Stimulated activated CD4-positive, alpha-beta T cell treated with anti-CD3 and anti-CD28 coated beads, Interleukin-12 subunit alpha, Interleukin-12 subunit beta, amount 100 ng/mL, for 24 hours (primary cell): ENCODE data around the gene KDM4D.
"Not testable (repeated sequence)": the region's sequence is repeated elsewhere in the genome, so short reads cannot be mapped to it uniquely, and the experiment has no call there.

Experiments
- DNase-seq, 2 experiments: peaks; one replicate each; pipeline ENCODE4 v3.0.0-alpha.2; 2020; ENCODE audit warnings: low read depth in 2 of 2

Gene KDM4D

DNA sequence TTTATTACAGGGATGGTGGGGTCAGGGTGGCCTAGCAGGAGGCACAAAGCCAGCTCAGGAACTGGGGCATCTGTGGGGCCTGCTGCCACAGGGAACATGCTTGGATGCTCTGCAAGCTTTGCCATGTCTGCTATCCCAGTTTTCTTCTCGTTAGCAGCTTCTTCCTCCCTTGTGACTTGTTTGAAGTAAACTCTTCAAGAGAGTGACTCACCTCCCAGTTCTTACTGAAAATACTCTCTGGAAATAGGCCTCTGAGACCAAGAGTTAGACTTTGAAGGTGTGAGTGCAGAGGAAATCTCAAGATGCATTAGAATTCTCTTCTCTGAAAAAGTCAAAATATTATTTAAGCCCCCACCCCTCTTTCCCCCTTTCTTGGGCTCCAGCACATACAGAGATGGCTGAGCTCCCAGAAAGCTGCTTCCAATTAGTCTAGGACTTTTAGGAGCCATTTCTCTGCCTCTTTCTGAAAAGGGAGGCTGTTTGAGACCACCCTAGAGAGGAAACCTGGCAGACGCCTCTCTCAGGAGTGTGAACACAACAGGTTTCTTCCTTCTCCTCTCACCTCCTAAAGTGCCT, 15.3 kb upstream of the KDM4D start:
- DNase-seq: no peak

GRCh38 chr11:94959179-94959578, 14.3 kb upstream of the KDM4D start:
- DNase-seq: no peak

DNA sequence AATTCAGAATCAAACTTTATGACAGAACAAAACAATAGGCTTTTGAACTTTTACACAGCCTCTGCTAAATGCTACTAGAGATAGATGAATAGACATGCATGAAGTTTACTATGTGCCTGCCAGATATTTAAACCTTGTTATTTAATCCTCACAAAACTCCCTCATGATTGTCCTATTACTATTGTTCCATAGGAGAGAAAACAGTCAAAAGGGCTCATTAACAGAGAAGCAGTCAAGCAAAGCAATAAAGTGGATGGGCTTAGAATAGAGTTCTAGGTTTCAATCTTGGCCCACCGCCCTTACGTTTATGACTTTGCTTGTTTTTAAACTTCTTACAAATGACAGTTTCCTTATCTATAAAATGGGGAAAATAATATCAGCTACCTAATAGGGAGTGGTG, 13.0 kb upstream of the KDM4D start:
- DNase-seq: no peak

DNA sequence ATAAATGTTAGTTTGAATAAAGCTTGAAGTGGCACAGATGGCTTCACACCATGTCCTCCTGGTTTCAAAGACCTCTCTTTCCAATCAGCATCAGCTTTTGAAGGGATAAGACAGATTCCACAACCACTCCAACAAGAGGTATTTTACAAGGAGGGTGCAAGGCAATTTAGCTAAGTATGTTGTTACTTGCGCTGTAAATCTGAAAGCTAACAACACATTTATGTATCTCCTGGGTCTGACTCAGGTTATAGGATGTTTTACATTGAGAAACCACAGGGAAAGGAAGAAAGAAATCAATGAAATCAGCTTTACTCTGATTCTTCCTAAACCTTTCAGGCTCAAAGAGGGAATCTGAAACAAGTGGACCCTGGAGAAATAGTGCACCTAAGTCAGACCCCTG, 12.3 kb upstream of the KDM4D start:
- no peak for DNase-seq

DNA sequence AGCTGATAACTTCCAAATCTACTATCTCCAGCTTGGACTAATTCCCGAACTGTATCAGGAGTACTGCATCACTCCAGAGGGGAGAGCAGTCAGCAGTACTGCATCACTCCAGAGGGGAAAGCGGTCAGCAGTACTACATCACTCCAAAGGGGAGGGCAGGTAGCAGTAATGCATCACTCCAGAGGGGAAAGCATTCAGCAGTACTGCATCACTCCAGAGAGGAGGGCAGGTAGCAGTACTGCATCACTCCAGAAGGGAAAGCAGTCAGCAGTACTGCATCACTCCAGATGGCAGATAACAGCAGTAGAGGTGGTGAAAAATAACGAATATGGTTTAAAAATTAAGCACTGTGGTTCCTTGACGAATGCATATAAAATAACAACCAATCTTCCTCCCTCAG, 8.6 kb upstream of the KDM4D start:
- DNase-seq: no peak

DNA sequence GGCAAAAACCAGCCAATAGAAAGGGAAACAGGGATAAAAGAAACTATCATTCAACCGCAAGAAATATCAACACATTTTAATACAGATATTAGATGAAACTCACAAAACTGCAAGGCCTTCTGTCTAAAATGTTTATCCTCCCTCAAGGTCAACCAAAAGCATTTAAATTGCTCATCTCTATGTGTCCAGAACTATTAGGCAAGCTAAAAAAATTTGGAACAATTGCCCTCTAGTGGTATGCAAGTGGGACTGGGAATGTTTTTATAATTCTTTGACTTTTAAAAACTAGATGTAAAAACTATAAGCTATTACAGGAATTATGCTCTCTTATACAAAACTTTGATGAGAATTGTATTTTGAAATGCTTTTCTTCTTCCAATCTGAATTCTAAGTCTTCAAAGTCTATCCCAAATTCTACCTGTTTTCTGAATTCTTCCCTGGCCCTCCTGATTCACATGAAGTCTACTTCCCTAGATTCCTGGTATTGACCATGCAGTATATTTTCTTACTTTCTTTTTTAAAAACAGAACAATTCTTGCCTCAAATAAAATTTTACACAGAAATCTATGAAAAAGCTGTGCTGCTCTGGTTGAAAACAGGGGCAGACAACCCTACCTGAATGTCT, 5.1 kb upstream of the KDM4D start:
- no peak for DNase-seq

DNA sequence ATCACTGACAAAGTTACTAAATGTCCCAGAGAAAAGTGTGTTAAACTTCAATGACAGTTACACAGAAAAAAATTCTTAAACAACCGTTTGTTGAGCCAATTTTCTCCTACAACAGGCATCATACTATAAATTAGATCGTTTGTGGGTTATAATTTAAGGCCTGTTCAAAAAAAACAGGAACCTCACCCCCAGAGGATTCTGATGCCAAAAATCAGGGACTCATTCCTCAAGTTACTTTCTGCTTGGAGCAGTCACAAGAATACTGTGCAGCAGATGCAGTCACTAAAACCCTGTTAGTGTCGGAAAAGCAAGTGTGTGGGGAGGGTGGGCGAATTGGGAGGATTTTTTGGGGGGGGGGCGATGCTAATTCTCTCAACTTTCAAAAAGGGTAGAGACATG, 810 bp upstream of the KDM4D start:
- no peak for DNase-seq

DNA sequence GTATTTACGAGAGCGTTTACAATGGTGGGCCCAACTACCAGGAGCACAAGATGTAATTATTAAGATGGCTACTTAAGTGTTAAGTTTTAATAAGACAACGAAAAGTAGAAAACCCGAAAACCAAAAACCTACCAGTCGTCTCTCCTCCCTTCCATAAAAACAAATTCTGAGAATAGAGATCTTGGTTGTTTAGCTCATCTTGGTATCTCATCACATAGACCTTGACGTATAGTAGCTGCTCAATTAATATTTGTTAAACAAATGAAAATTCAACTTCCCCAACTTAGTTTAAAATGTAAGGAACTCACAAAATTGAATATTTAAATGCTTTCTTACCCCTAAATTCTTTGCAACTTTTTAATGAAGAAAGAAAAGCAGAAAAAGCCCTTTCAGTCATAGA, 669 bp downstream of the KDM4D start:
- no peak for DNase-seq

- no peak for DNase-seq
These were observed 2.1 kb downstream of the KDM4D start for GRCh38 chr11:94975599-94975998.

DNA sequence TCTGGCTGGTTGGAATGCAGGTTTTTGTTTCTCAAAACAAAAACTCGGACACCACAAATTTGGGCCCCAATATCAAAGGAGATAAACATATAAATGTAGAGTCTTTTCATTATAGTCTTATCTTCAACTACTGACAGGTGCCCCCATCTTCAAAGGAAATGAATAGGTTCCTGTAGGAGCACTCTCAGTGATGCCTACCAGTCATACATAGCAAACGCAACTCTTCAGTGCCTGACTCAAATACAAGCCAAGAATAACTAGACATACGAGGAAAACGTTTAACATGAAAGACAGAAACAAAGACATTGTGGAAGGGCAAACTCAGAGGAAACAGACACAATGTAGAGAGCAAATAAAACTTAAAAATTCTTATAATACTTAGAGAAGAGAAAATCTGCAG, 13.9 kb downstream of the KDM4D start:
- no peak for DNase-seq

DNA sequence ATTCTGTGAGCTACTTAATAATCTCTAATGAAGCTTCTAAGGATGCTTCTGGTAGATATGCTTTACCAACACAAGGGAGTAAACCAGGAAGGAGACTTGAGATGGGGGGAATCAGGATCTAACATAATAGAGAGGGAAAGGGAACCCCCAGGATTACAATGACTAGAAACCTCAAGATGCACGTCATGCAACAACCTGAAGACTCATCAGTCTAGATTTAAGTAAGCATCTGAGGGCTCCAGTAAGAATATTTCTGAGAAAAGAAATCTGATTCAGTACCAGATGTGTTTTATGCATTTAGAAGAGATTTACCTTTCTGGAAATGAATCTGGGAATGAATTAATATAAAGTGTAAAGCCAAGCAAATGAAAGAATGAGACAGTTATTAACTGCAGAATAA, 15.2 kb downstream of the KDM4D start:
- no peak for DNase-seq

- no peak for DNase-seq
These were observed 20.0 kb downstream of the KDM4D start for GRCh38 chr11:94993400-94993943.

GRCh38 chr11:94997437-94997836, 23.9 kb downstream of the KDM4D start:
- no peak for DNase-seq

DNA sequence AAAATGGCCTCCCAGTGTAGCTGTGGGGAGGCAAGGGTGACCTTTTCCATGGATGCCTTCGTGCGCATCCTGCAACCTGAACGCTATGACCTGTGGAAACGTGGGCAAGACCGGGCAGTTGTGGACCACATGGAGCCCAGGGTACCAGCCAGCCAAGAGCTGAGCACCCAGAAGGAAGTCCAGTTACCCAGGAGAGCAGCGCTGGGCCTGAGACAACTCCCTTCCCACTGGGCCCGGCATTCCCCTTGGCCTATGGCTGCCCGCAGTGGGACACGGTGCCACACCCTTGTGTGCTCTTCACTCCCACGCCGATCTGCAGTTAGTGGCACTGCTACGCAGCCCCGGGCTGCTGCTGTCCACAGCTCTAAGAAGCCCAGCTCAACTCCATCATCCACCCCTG, 24.8 kb downstream of the KDM4D start:
- no peak for DNase-seq

DNA sequence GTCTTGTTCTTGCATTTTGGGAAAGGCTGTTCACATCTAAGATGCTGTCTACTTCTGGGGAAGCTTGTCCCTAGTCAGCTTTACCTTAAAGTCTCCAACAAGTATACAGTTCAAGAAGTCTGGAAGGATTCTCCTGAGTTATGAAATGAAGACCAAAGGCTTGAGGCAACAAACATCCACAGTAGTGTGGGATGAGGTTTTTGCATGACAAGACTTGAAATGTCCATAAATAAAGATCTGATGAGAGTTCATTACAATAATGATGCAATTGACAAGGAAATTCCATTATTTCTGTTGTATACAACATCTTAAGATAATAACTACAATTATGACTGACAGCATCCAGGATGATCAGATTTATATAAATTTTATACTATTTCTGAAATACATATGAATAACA, 30.2 kb downstream of the KDM4D start:
- DNase-seq: no peak

- DNase-seq: no peak
These were observed 32.1 kb downstream of the KDM4D start for GRCh38 chr11:95005642-95006041.

DNA sequence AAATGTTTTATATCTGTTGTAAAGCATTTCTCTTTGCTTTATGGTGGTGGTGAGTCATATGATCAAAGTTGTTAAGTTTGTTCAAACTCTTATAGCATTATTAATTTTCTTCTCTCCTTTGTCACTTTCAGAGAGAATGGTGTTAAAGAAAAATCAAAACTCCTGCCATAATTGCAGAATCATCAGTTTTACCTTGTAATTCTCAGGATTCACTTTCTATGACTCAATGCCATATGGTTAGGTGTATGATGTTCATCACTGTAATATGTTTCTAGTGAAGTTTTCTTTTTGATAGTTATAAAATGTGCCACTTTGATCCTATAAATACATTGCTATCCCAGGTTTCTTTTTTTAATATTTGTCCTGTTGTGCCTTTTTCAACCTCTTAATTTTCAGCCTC, 37.9 kb downstream of the KDM4D start:
- DNase-seq: no peak

DNA sequence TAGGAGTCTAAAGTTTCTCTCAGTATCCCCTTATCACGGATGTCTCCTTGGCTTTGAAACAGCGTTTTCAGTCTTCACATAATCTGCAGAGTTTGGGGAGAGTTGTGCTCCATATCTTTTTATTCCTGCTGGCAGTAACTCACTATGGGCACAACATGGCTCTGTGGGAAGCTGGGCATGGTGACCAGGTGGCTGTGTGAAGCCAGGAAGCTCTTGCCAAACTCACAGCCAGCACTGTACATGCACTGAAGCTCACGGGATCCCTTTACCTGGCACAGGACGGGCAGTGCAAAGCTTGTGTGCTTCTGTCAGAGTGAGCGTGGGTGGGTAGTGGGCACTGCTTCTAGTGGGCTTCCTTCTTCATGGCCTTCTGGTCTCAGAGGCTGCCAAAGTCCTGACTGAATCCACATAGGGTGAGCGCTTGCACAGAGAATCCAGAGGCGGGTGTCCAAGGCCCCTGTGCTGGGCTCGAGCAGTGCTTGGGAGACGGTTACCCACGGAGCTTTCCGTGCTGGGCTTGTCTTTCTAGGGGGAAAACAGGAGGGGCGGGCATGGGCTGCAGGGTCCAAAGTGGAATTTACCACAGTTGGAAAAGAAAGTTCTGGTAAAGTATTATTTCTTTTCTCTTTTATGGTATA, 40.8 kb downstream of the KDM4D start:
- no peak for DNase-seq

- no peak for DNase-seq
These were observed 42.6 kb downstream of the KDM4D start for GRCh38 chr11:95016139-95016538.

GRCh38 chr11:95021468-95021867, 48.0 kb downstream of the KDM4D start:
- not testable (repeated sequence) for DNase-seq

GRCh38 chr11:95024958-95025357, 51.4 kb downstream of the KDM4D start, which contains the start of gene KDM4E:
TSS of gene KDM4E (plus strand) at chr11:95025258. CDS start at chr11:95025558, 300 bp downstream.
- no peak for DNase-seq

GRCh38 chr11:95025594-95025993, 52.1 kb downstream of the KDM4D start:
- not testable (repeated sequence) for DNase-seq

GRCh38 chr11:95028357-95028756, 54.8 kb downstream of the KDM4D start:
- DNase-seq: no peak
